K562 (cell line): ENCODE data around the gene IFT122. TPM values are rescaled to one million over a fixed set of nuclear protein-coding genes. Genes with fewer than 3 reads are reported as not detected.
A peak's percentile ranks its signal among the peaks of the same experiment; 100 is the strongest.

Experiments used
- ATAC-seq: fragments of 200-7000 bp; cut with Tn5 transposase; 3 replicates; pipeline ENCODE4 v1.9.1; 2020; ENCODE audit warnings: moderate library complexity
- BruUV-seq: library from RNA; stranded (reverse); fragments of 400-500 nt; replicated peaks from 2 replicates; lab custom pipeline; 2021; lab: Mats Ljungman, UMichigan
- CTCF ChIA-PET: fragments of 300-600 bp; formaldehyde crosslinking; extraction: SDS; loops from one replicate; lab custom pipeline; 2021; ENCODE audit warnings: low intra/inter-chr PET ratio; lab: Yijun Ruan, JAX
- POLR2A ChIA-PET: fragments of 300-600, 350-650 bp; sonication (Branson Sonifier 250); formaldehyde crosslinking; extraction: SDS; loops from one replicate; lab custom pipeline; 2021; ENCODE audit warnings: antibody characterized with exemption, inconsistent platforms; lab: Yijun Ruan, JAX
- DNase-seq, 4 experiments: peaks; one replicate each; pipeline versions ENCODE4 v3.0.0 to v3.0.0-alpha.2; 2011 to 2018; ENCODE audit warnings: low spot score in 3 of 4, mixed read lengths in 3 of 4; ENCODE audit errors: extremely low read depth in 1 of 4
- FAIRE-seq: peaks from 2 replicates; lab custom pipeline; 2011; peaks lifted over from hg19 to GRCh38; lab: Jason Lieb, UNC
- H2AFZ ChIP-seq: 2 replicates; pipeline ENCODE4 v1.6.0; 2011; ENCODE audit warnings: low read depth, low read length, control low read depth, inconsistent platforms
- H3K27ac ChIP-seq: fragments of 200-600 bp; 3 replicates; pipeline ENCODE4 v1.8.0; 2011; ENCODE audit warnings: low read depth, mild to moderate bottlenecking, control low read depth, inconsistent platforms, low read length, moderate library complexity, mixed read lengths; ENCODE audit errors: extremely low read depth
- H3K27me3 ChIP-seq, 2 experiments: fragments of 300-600 bp in 1 of 2; 2 replicates in 1 of 2; 3 replicates in 1 of 2; pipeline versions ENCODE4 v1.6.0 to v1.8.0; 2011; ENCODE audit warnings: inconsistent platforms in 2 of 2, low read length in 2 of 2, mild to moderate bottlenecking in 1 of 2, mixed read lengths in 1 of 2, moderate library complexity in 1 of 2; ENCODE audit not compliant: control insufficient read depth in 2 of 2, insufficient read depth in 2 of 2
- H3K36me3 ChIP-seq: fragments of 300-600 bp; 3 replicates; pipeline ENCODE4 v1.8.0; 2011; ENCODE audit warnings: mild to moderate bottlenecking, low read length, inconsistent platforms; ENCODE audit not compliant: control insufficient read depth, insufficient read depth
- H3K4me1 ChIP-seq, 2 experiments: fragments of 200-600 bp in 1 of 2; replicated peaks in 1 of 2; 2 replicates in 1 of 2; 3 replicates in 1 of 2; pipeline versions ENCODE4 v1.5.1 to v1.8.0; 2011; ENCODE audit warnings: inconsistent platforms in 2 of 2, low read length in 2 of 2, mild to moderate bottlenecking in 1 of 2, mixed read lengths in 1 of 2, moderate library complexity in 1 of 2; ENCODE audit not compliant: control insufficient read depth in 2 of 2, insufficient read depth in 2 of 2
- H3K4me2 ChIP-seq: 2 replicates; pipeline ENCODE4 v1.6.1; 2011; ENCODE audit warnings: low read length, control low read depth, inconsistent platforms, mixed read lengths; ENCODE audit not compliant: insufficient read depth
- H3K4me3 ChIP-seq: fragments of 200-600 bp; sonication (generic), shearing (Covaris generic); 2 replicates; pipeline ENCODE4 v1.5.1; 2016; ENCODE audit warnings: control low read depth, inconsistent platforms
- H3K79me2 ChIP-seq: fragments of 200-600 bp; 3 replicates; pipeline ENCODE4 v1.8.0; 2011; ENCODE audit warnings: low read length, inconsistent platforms; ENCODE audit not compliant: control insufficient read depth, insufficient read depth
- H3K9ac ChIP-seq, 2 experiments: 2 replicates each; pipeline versions ENCODE4 v1.6.0 to v1.6.1; 2011; ENCODE audit warnings: low read depth in 2 of 2, low read length in 2 of 2, control low read depth in 1 of 2, inconsistent platforms in 1 of 2, mild to moderate bottlenecking in 1 of 2, mixed read lengths in 1 of 2; ENCODE audit not compliant: insufficient read depth in 1 of 2
- H3K9me1 ChIP-seq: one replicate; pipeline ENCODE4 v1.6.0; 2011; ENCODE audit warnings: inconsistent platforms, mild to moderate bottlenecking, low read length, moderate library complexity; ENCODE audit not compliant: control insufficient read depth, insufficient read depth
- H3K9me3 ChIP-seq: replicated peaks from 2 replicates; pipeline ENCODE4 v1.5.1; 2011; ENCODE audit warnings: low read depth, low read length, inconsistent platforms; ENCODE audit not compliant: control insufficient read depth, insufficient read depth
- H4K20me1 ChIP-seq: replicated peaks from 2 replicates; pipeline ENCODE4 v1.6.1; 2011; ENCODE audit warnings: low read length, inconsistent platforms, mixed read lengths; ENCODE audit not compliant: control insufficient read depth, insufficient read depth
- EP300 ChIP-seq: IDR thresholded peaks from 2 replicates; pipeline ENCODE4 v1.6.1; 2012; ENCODE audit warnings: low read length, improper control_type of control experiment
- GABPB2 ChIP-seq: fragments of 250-450 bp; sonication (Bioruptor Pico); conservative IDR thresholded peaks from 2 replicates; pipeline ENCODE4 v1.5.1; 2021; ENCODE audit warnings: mild to moderate bottlenecking
- RBFOX2 ChIP-seq: fragments of 200-400 bp; formaldehyde crosslinking; IDR thresholded peaks from 2 replicates; pipeline ENCODE4 v1.6.1; 2017; ENCODE audit warnings: low read depth, mild to moderate bottlenecking, low read length, moderate library complexity
- RBM17 ChIP-seq: fragments of 200-400 bp; formaldehyde crosslinking; IDR thresholded peaks from 2 replicates; pipeline ENCODE4 v1.6.1; 2017; ENCODE audit warnings: low read depth, mild to moderate bottlenecking, low read length, borderline replicate concordance
- RBM25 ChIP-seq: fragments of 200-400 bp; formaldehyde crosslinking; IDR thresholded peaks from 2 replicates; pipeline ENCODE4 v1.6.1; 2018; ENCODE audit warnings: low read length, low read depth, moderate library complexity; ENCODE audit not compliant: severe bottlenecking
- SAP30 ChIP-seq: fragments of 200-600 bp; sonication (generic); IDR thresholded peaks from 2 replicates; pipeline ENCODE4 v1.6.1; 2012; ENCODE audit warnings: borderline replicate concordance, low read depth, mild to moderate bottlenecking, moderate library complexity, low read length, control low read depth, inconsistent platforms; ENCODE audit not compliant: insufficient read depth, poor library complexity, severe bottlenecking
- SIRT6 ChIP-seq: IDR thresholded peaks from one replicate; pipeline ENCODE4 v1.6.1; 2012; ENCODE audit warnings: low read depth, mild to moderate bottlenecking, control low read depth, inconsistent platforms, low read length, moderate library complexity
- ZFP36 ChIP-seq: fragments of 150-350 bp; IDR thresholded peaks from 2 replicates; pipeline ENCODE4 v1.6.1; 2018; ENCODE audit warnings: low read length, low read depth; ENCODE audit not compliant: partially characterized antibody
- WGBS: fragments of 100-300 bp; shearing (Covaris generic); methylation state at CpG from one replicate; pipeline ENCODE4 v1.1.6; 2016; ENCODE audit warnings: low coverage, mixed read lengths; ENCODE audit not compliant: insufficient coverage; ENCODE audit errors: missing lambda C conversion rate; 5-methylcytosine and 5-hydroxymethylcytosine counted together
- in situ Hi-C: fragments of 300-500 bp; cut with MboI; formaldehyde crosslinking; loops from 4 replicates; pipeline ENCODE4 v1.15.0; 2018; ENCODE audit warnings: inconsistent platforms, mixed read lengths
- intact Hi-C: fragments of 100-400 bp; cut with micrococcal nuclease; formaldehyde crosslinking; loops from 2 replicates; pipeline ENCODE4 v1.14.2; 2022
- polyA plus RNA-seq, 8 experiments: library from polyadenylated mRNA; depleted of rRNA in 4 of 8; stranded (reverse) in 5 of 8; unstranded in 3 of 8; fragments of >200 nt; fragmentation: Nextera tagmentation in 2 of 8; fragmentation: Illumina TruSeq in 1 of 8; extraction: Ambion mirVana in 2 of 8; extraction: Trizol in 1 of 8; gene quantifications; 2 replicates each; pipeline versions ENCODE4 v1.2.1 to v1.2.3, GENCODE V29; 2011 to 2014; ENCODE audit warnings: inconsistent platforms in 1 of 8, missing spikeins in 1 of 8
- total RNA-seq, 7 experiments: library from RNA; depleted of rRNA in 6 of 7; stranded (reverse); fragments of >200 nt in 6 of 7; fragmentation: Illumina TruSeq in 2 of 7; extraction: Trizol in 2 of 7; gene quantifications; 2 replicates each; pipeline versions ENCODE4 v1.2.1 to v1.2.3, GENCODE V29; 2011 to 2021; ENCODE audit warnings: low replicate concordance in 1 of 7
- TF ChIP-seq, protein P1 (sequence below): IDR thresholded peaks from 3 replicates; pipeline ENCODE4 v1.6.1; 2011; ENCODE audit warnings: borderline replicate concordance, mild to moderate bottlenecking; ENCODE audit not compliant: insufficient read length, insufficient read depth
- TF ChIP-seq, protein P2 (sequence below), 2 experiments: fragments of 450-650 bp in 1 of 2; sonication (generic) in 1 of 2; formaldehyde crosslinking; conservative IDR thresholded peaks; 2 replicates each; pipeline versions ENCODE4 v1.4.0 to v1.8.1; 2020 to 2022; ENCODE audit warnings: mild to moderate bottlenecking in 1 of 2, missing genetic modification reagents in 1 of 2
- TF ChIP-seq, protein P3 (sequence below): fragments of 450-650 bp; IDR thresholded peaks from 2 replicates; pipeline ENCODE4 v1.6.1; 2016; ENCODE audit warnings: low read depth, mild to moderate bottlenecking, moderate library complexity
- TF ChIP-seq, protein P4 (sequence below): fragments of 450-650 bp; IDR thresholded peaks from one replicate; pipeline ENCODE4 v1.6.1; 2018; ENCODE audit warnings: mild to moderate bottlenecking, moderate library complexity; ENCODE audit not compliant: partially characterized antibody
- TF ChIP-seq, protein P5 (sequence below): fragments of 150-350 bp; conservative IDR thresholded peaks from 2 replicates; pipeline ENCODE4 v1.6.1; 2014; ENCODE audit warnings: low read length

Gene IFT122
- total and polyA plus RNA-seq, 9 of the 15 experiments (the other 6 are each of a cell fraction or from before 2014, with no cell fraction given), result 2.4 to 11.5 (median 7.7) TPM

DNA sequence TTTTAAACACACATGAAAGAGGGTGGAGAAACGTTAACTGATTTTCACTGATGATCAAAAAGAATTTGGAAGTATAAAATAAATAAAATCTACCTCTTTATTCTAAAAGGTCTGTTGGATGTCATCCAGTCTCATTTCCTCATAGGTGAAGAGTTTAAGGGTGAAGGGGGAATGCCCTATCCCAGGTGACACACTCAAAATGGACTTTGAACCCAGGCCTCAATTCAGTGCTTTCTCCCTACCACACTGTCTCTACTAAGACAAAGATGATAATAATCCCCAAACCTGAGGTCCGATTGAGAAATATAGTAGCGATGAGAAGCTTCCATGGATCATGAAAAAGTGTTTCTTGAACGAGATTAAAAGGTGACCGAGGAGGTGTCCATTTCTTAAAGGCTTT lies 6.5 kb upstream of the IFT122 start (continued):
- no peak for TF ChIP-seq SIRT6
- no peak for TF ChIP-seq GABPB2
- TF ChIP-seq, protein P1, sequence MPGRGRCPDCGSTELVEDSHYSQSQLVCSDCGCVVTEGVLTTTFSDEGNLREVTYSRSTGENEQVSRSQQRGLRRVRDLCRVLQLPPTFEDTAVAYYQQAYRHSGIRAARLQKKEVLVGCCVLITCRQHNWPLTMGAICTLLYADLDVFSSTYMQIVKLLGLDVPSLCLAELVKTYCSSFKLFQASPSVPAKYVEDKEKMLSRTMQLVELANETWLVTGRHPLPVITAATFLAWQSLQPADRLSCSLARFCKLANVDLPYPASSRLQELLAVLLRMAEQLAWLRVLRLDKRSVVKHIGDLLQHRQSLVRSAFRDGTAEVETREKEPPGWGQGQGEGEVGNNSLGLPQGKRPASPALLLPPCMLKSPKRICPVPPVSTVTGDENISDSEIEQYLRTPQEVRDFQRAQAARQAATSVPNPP, result no peak

DNA sequence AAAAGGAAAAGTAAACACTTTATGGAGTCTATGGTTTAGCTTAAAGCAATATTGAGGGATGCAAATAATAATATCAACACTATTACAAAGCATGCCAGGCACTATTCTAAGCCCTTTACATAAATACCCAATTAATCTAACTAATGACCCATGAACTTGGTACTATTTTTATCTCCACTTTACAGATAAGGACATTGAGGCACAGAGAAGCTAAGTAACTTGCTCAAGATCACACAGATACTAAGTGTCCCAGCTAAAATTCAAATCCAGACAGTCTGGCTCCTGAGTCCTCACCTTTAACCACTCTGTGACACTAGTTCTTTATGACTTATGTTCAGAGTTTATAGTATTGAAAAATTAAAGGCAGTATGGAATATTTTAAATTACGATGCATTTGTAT lies 5.9 kb upstream of the IFT122 start:
- WGBS, result 100% methylated on average over 1 of the region's 1 CpG
- FAIRE-seq (no peak), ATAC-seq (no peak), DNase-seq (no peak)
- Histone ChIP-seq H4K20me1 (no peaks in the 10 kb centered on the region), H3K4me2 (no peak overlapping the region), H3K9me1 (no peaks in the 10 kb centered on the region), H3K4me3 (no peak overlapping the region), H3K9ac (no peak overlapping the region), H3K27me3 (no peaks in the 10 kb centered on the region), H3K27ac (no peak overlapping the region), H2AFZ (no peak overlapping the region), H3K9me3 (no peaks in the 10 kb centered on the region), H3K36me3 (peaks cover 85% of the 10 kb centered on the region), H3K79me2 (peaks cover 55% of the 10 kb centered on the region), H3K4me1 (peaks cover 4 to 19% of the 10 kb centered on the region in 2 experiments; a peak in 4 of 5 replicates)
- intact Hi-C loops (no loop called here), in situ Hi-C loops (no loop called here)
- POLR2A ChIA-PET, result interaction anchor here (0.6 to 1.2 kb wide), 3 partner anchors 9 to 34 kb away, joined by 3 to 5 read pairs (median 3); no protein-coding TSS in a partner anchor
- BruUV-seq, result no TSS peak
- CTCF ChIA-PET, result no interaction called here
- TF ChIP-seq, protein P2, sequence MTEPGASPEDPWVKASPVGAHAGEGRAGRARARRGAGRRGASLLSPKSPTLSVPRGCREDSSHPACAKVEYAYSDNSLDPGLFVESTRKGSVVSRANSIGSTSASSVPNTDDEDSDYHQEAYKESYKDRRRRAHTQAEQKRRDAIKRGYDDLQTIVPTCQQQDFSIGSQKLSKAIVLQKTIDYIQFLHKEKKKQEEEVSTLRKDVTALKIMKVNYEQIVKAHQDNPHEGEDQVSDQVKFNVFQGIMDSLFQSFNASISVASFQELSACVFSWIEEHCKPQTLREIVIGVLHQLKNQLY (CRISPR knock-in tag; conservative IDR thresholded peaks at IDR 0.05), result no peak
- TF ChIP-seq ZFP36 (peak; percentile 52), EP300 (no peak), SAP30 (no peak), RBM25 (peak; percentile 44), RBFOX2 (0 out of 2 replicates have a peak, but pooled peaks have one; percentile 9), RBM17 (no peak)
- TF ChIP-seq, protein P3, sequence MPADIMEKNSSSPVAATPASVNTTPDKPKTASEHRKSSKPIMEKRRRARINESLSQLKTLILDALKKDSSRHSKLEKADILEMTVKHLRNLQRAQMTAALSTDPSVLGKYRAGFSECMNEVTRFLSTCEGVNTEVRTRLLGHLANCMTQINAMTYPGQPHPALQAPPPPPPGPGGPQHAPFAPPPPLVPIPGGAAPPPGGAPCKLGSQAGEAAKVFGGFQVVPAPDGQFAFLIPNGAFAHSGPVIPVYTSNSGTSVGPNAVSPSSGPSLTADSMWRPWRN, result no peak
- TF ChIP-seq, protein P4, sequence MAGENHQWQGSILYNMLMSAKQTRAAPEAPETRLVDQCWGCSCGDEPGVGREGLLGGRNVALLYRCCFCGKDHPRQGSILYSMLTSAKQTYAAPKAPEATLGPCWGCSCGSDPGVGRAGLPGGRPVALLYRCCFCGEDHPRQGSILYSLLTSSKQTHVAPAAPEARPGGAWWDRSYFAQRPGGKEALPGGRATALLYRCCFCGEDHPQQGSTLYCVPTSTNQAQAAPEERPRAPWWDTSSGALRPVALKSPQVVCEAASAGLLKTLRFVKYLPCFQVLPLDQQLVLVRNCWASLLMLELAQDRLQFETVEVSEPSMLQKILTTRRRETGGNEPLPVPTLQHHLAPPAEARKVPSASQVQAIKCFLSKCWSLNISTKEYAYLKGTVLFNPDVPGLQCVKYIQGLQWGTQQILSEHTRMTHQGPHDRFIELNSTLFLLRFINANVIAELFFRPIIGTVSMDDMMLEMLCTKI, result no peak
- TF ChIP-seq, protein P5, sequence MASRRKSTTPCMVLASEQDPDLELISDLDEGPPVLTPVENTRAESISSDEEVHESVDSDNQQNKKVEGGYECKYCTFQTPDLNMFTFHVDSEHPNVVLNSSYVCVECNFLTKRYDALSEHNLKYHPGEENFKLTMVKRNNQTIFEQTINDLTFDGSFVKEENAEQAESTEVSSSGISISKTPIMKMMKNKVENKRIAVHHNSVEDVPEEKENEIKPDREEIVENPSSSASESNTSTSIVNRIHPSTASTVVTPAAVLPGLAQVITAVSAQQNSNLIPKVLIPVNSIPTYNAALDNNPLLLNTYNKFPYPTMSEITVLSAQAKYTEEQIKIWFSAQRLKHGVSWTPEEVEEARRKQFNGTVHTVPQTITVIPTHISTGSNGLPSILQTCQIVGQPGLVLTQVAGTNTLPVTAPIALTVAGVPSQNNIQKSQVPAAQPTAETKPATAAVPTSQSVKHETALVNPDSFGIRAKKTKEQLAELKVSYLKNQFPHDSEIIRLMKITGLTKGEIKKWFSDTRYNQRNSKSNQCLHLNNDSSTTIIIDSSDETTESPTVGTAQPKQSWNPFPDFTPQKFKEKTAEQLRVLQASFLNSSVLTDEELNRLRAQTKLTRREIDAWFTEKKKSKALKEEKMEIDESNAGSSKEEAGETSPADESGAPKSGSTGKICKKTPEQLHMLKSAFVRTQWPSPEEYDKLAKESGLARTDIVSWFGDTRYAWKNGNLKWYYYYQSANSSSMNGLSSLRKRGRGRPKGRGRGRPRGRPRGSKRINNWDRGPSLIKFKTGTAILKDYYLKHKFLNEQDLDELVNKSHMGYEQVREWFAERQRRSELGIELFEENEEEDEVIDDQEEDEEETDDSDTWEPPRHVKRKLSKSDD, result no peak
